Retina (tissue), 1 donor: ENCODE data around the gene R3HDM4.

Source experiments
- DNase-seq: peaks from one replicate; pipeline ENCODE4 v3.0.0-alpha.2; 2016

The R3HDM4 gene

GRCh38 chr19:872266-872951 is 40.6 kb downstream of the R3HDM4 start:
- no peak for DNase-seq

GRCh38 chr19:871446-872265 is 41.4 kb downstream of the R3HDM4 start:
- no peak for DNase-seq

- no peak for DNase-seq
Observed at GRCh38 chr19:870963-871401, 42.0 kb downstream of the R3HDM4 start.

- no peak for DNase-seq
Observed at GRCh38 chr19:870314-870713, 42.7 kb downstream of the R3HDM4 start.

- no peak for DNase-seq
Observed at GRCh38 chr19:869245-870177, 43.5 kb downstream of the R3HDM4 start.

GRCh38 chr19:868458-869244 is 44.4 kb downstream of the R3HDM4 start:
- no peak for DNase-seq

GRCh38 chr19:867855-868457 is 45.1 kb downstream of the R3HDM4 start:
- DNase-seq: no peak

- DNase-seq: no peak
Observed at GRCh38 chr19:867301-867793, 45.7 kb downstream of the R3HDM4 start.

GRCh38 chr19:866769-867300 is 46.2 kb downstream of the R3HDM4 start:
- no peak for DNase-seq

- DNase-seq: no peak
Observed at GRCh38 chr19:863315-863620, 49.8 kb downstream of the R3HDM4 start.

- DNase-seq: peak; percentile 38
Observed at GRCh38 chr19:862581-863314, 50.3 kb downstream of the R3HDM4 start.

- peak; percentile 36 for DNase-seq
Observed at GRCh38 chr19:861756-862580, 51.1 kb downstream of the R3HDM4 start.

- no peak for DNase-seq
Observed at GRCh38 chr19:861141-861755, 51.8 kb downstream of the R3HDM4 start.

GRCh38 chr19:858868-859843 is 53.9 kb downstream of the R3HDM4 start, which contains the start of gene CFD:
CFD (plus strand) TSS chr19:859664; CDS start chr19:859690, 26 bp downstream.
- no peak for DNase-seq

- DNase-seq: no peak
Observed at GRCh38 chr19:858284-858683, 54.7 kb downstream of the R3HDM4 start.

GRCh38 chr19:855566-856120 is 57.4 kb downstream of the R3HDM4 start:
- no peak for DNase-seq

GRCh38 chr19:855142-855541 is 57.9 kb downstream of the R3HDM4 start:
- DNase-seq: no peak

- no peak for DNase-seq
Observed at GRCh38 chr19:854549-854948, 58.5 kb downstream of the R3HDM4 start.
